Stimulated activated CD8-positive, alpha-beta memory T cell treated with anti-CD3 and anti-CD28 coated beads, Interleukin-7, amount 100 ng/mL, for 4 hours (primary cell): ENCODE measurements around the gene RAD18.

Source experiments
- DNase-seq, 2 donors: peaks; one replicate each; pipeline ENCODE4 v3.0.0-alpha.2; 2020; ENCODE audit warnings: low read depth in 2 of 2

RAD18 gene

GRCh38 chr3:8985876-8986275 is 22.6 kb upstream of the RAD18 start:
- no peak for DNase-seq

GRCh38 chr3:8985411-8985831 is 22.1 kb upstream of the RAD18 start:
- DNase-seq: no peak

DNA sequence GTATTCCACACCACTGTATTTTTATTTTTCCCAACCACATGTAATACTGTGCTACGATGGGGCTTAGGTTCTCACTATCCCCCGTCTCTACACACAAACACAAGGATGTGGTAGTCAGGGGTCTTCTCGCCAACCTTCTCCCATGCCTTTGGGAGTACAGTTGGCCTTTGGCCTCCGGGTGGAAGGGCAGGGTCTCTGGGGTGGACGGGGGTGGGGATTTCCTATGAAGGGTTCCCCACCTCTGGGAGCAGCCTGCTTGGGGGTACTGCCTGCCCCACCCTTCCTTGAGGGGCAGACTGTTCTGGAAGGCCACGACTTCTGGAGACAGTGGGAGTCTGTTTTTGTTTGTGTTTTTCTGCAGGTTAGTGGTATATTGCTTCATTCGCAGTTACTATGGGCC is 21.3 kb upstream of the RAD18 start:
- no peak for DNase-seq

GRCh38 chr3:8984081-8984480 is 20.8 kb upstream of the RAD18 start:
- DNase-seq: no peak

DNA sequence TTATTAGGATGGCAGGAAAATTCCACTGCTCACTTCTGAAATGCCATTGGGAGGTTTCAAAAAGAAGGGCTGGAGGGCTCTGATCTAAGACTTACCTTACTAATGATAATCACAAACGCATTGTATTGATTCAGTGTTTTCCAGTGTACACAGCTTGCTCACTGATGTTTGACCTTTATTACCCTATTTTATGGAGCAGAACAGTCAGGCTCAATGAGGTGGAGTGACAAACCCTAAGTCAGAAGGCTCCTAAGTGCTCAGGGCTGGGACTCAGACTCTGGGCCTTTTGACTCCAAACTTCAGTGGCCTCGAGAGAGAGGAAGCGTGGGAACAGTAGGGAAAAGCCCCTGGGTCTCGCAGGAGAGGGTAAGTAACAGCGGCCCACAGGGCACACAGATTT is 20.3 kb upstream of the RAD18 start:
- DNase-seq: no peak

DNA sequence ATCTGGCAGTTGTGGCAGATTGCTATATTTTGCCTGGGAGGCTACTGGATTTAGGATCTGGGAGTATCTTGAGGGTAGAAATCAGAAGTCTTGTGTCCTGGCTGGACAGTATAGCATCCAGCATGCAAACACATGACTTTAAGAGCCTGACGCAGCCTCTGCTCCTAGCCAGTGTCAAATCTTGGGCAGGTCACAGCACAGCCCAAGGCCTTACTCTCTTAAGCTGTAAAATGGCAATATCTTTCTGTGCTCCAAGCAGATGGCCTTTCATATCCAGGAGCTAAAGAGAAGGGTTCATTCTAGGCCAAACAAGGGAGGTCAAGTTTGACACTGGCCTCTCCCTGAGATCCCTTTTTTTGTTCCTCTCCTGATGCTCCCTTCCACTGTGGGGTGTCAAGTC is 19.8 kb upstream of the RAD18 start:
- DNase-seq: no peak

- DNase-seq: no peak
Measured at GRCh38 chr3:8982509-8982908, 19.2 kb upstream of the RAD18 start.

GRCh38 chr3:8981700-8982099 is 18.4 kb upstream of the RAD18 start:
- no peak for DNase-seq

DNA sequence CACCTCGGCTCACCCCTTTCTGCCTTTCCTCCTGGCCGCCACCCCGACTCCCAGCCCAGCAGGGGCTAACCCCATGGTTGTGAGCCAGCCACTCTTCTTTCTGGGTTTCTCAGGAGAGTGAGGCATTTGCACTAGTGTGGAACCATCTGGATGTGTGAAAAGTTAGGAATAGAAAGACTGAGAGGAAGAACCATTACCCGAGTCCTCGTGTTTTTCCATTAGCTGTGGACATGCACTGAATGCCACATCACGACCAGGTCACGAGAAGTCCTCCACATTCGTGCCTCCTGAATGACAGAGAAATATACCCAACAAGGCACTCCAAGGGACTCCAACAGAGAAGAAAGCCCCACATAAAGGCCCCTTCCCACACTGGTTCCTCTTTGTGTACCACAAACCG is 18.0 kb upstream of the RAD18 start:
- no peak for DNase-seq

DNA sequence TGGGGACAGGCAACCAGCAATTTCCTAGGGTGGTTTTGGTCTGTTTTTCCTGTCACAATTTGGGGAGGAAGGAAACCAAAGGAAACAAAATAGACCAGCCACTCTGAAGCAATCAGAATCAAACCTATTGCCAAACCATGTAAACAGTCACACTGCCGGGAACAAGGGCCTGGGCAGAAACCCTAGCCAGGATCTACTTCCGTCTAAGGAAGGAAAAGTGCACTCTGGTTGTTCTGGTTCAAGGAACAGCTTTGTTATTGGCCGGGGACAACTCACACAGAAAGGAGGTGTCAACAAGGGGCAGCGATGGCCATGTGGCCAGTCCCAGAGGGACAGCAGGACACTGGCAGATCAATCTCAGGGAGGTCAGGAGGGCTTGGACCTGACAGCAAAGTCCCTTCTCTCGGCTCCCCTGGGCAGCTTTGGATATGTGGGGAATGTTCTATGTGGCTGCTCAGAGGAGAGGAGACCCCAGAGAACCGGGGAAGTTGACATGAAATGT is 17.5 kb upstream of the RAD18 start:
- no peak for DNase-seq

DNA sequence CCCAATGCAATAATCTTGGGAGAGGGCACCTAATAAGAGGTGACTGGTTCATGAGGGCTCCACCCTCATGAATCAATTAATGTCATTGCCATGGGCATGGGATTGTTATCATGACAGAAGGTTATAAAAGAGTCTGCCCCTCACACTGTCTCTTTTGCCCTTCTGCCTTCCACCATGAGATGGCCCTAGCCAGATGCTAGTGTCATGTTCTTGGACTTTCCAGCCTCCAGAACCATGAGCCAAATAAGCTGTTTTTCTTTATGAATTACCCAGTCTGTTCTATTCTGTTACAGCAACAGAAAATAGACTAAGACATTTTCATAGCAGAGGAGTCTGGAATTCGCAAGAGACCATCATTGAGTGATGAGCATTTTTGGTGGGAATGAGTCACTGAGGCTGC is 16.0 kb upstream of the RAD18 start:
- DNase-seq: no peak

- no peak for DNase-seq
Measured at GRCh38 chr3:8978551-8978950, 15.3 kb upstream of the RAD18 start.

DNA sequence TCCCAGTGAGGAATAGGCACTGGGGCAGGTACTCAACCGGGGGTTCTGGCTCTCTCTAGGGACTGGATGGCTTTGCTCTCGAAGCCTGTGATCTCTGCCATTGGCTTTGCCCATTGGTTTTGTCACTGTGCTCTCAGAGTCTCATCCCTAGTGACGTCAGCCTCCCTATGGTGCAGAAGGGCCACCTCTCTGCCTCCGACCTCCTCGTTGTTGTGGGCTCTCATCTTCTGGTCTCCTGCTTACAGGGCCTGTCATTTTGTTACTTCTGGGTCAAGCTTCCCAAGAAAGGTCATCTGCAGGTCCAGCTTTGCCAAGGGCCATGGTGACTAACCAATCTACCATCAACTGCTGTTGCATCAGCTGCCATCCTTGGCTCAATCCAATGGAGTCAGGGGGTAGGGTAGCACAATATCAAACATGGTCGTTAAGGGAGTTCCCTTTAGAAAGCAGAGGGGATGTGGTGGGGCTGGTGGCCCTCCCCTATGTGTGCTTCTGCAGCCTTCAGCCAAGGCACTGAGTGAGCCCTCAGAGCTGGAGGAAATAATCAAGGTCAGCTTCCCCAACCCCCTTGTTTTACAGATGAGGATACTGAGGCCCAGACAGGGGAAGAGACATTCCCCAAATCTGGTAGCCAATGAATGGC is 13.4 kb upstream of the RAD18 start:
- no peak for DNase-seq

GRCh38 chr3:8975081-8976020 is 12.1 kb upstream of the RAD18 start:
- DNase-seq: no peak

GRCh38 chr3:8974458-8974857 is 11.2 kb upstream of the RAD18 start:
- no peak for DNase-seq

DNA sequence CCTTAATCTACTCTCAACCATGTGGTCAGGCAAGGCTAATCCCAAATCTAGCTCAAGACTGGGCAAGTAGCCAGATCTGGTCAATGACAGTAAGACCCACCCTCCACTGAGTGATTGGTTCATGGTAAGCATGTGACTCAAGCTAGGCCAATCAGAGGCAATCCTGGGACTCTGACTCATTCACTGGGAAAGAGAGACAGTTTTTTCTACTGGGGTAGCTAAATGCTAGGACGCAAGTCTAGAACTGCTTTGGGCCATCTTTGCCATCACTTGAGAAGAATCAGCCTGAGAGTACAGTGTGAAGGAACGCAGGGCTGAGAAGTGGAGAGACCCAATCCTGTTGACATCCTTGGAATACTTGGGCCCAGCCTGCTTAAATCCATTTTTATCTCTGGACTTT is 9.4 kb upstream of the RAD18 start:
- no peak for DNase-seq

DNA sequence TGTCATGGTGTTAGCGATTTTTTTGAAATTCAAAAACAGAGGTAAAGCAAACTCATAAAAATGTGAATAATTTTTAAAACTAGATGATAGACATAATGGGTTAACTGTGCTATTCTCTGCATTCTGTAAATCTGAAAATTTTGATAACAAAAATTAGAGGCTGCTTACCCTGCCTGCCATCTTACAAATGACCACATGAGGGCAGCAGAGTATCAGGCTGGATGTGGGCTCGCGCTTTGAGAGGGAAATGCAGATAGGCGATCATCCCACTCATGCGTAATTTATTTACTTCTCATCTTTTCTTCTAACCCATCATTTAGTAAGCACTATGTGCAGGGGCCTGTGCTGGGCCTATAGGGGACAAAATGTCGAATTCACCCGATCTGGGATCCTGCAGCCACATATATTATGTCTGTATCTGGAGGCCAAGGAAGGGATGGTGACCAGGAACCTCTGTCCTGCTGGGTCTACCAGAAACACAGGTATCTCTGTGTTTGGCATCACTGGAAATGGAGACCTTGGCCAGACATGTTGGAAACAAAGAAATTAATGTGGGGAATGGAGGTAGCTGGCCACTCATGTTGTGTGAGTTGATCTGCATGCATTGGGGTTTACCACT is 7.8 kb upstream of the RAD18 start:
- DNase-seq: peak; percentile 45 to 50

GRCh38 chr3:8969241-8969640 is 6.0 kb upstream of the RAD18 start:
- DNase-seq: no peak

- DNase-seq: no peak
Measured at GRCh38 chr3:8968375-8968882, 5.2 kb upstream of the RAD18 start.

- DNase-seq: no peak
Measured at GRCh38 chr3:8967553-8967952, 4.3 kb upstream of the RAD18 start.

- DNase-seq: no peak
Measured at GRCh38 chr3:8966820-8967348, 3.6 kb upstream of the RAD18 start.

DNA sequence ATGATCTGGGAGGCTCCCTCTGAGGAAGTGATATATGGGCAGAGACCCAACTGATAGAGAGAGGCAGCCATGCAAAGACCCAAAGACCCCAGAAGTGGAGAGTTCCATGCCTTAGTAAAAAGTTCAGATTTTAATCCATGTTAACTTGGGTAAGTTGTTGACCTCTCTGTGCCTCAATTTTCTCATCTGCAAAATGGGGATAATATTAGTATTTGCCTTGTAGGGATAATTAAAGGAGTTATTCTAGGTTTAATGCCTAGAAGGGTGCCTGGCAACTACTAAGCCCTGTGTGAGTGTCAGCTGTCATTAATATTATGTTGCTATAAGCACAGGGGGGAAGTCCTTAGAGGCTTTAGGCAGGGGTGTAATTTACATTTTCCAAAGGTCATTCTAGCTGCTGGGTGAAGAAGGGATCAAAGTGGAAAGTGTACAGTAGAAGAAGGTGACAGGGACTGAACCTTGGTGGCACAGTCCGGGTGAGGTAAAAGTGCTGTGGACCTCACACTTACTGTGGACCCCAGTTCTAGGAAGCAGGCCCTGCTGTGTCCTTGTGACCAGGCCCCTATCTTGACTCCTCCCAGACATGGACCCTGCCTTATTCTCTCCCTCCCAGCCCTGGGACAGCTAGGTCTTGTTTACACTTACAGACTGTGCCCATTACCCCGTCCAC is 3.0 kb upstream of the RAD18 start:
- DNase-seq: no peak
